IMR-90 (cell line): Measurements from ENCODE around the gene LLGL2.

ENCODE experiments used
- CTCF ChIP-seq: conservative IDR thresholded peaks from 2 replicates; pipeline ENCODE4 v1.5.1; 2012; ENCODE audit warnings: mild to moderate bottlenecking, low read depth, low read length, improper control_type of control experiment
- MXI1 ChIP-seq: IDR thresholded peaks from 2 replicates; pipeline ENCODE4 v1.6.1; 2012; ENCODE audit warnings: low read depth, mild to moderate bottlenecking, low read length, moderate library complexity, borderline replicate concordance

- TF ChIP-seq CTCF (no peak), MXI1 (no peak)
These were observed 27.3 kb upstream of the LLGL2 start for GRCh38 chr17:75498039-75498725.
